Measurements from ENCODE around the gene MPV17L2. TPM values are rescaled to one million over a fixed set of nuclear protein-coding genes. Genes with fewer than 3 reads are reported as not detected.
"Not testable (repeated sequence)": the region's sequence is repeated elsewhere in the genome, so short reads cannot be mapped to it uniquely, and the experiment has no call there.

The MPV17L2 gene
- total RNA-seq, 2 experiments from 2014 or later: 8.5 to 9.6 TPM

- no peaks in the 10 kb centered on the region for H3K27me3 Mint-ChIP-seq
- TF ChIP-seq CTCF (IDR thresholded peaks at IDR 0.05): no peak
- intact Hi-C loops (cut with micrococcal nuclease): loop anchor here (10.0 kb wide), 1 partner anchor 151 kb away; the partner anchor contains the start of gene ARRDC2
- ChIA-PET CTCF (interaction anchor here (0.8 to 2.4 kb wide), 2 partner anchors 43 to 98 kb away, joined by 3 to 6 read pairs; no protein-coding TSS in a partner anchor), POLR2A (no interaction called here)
- no peaks in the 10 kb centered on the region for H3K9me3 Mint-ChIP-seq
- peaks cover 23% of the 10 kb centered on the region for H3K4me1 Mint-ChIP-seq (ENCODE audit: low read depth)
- ATAC-seq (no peak), DNase-seq (no peak)
- H3K36me3 Mint-ChIP-seq (ENCODE audit: low read depth): peaks cover 11% of the 10 kb centered on the region
- H3K27ac Mint-ChIP-seq: peak overlapping the region; percentile 46
- no peak overlapping the region for H3K4me3 Mint-ChIP-seq
These were observed 36.8 kb upstream of the MPV17L2 start for GRCh38 chr19:18156268-18156667.

GRCh38 chr19:18156841-18157464, 36.1 kb upstream of the MPV17L2 start:
- Mint-ChIP-seq H3K27ac (no peak overlapping the region), H3K4me1 (ENCODE audit: low read depth) (peaks cover 21% of the 10 kb centered on the region), H3K4me3 (no peak overlapping the region), H3K9me3 (no peaks in the 10 kb centered on the region), H3K36me3 (ENCODE audit: low read depth) (peaks cover 11% of the 10 kb centered on the region), H3K27me3 (no peaks in the 10 kb centered on the region)
- ATAC-seq: no peak
- POLR2A ChIA-PET: interaction anchor here (0.9 kb wide), 1 partner anchor 8 kb away, joined by 4 read pairs; no protein-coding TSS in a partner anchor
- TF ChIP-seq CTCF (IDR thresholded peaks at IDR 0.05): no peak
- DNase-seq: no peak
- intact Hi-C loops (cut with micrococcal nuclease): loop anchor here (10.0 kb wide), 1 partner anchor 152 kb away; the partner anchor contains the start of gene ARRDC2
- CTCF ChIA-PET: interaction anchor here (2.4 kb wide), 1 partner anchor 44 kb away, joined by 6 read pairs; no protein-coding TSS in a partner anchor

- TF ChIP-seq CTCF (IDR thresholded peaks at IDR 0.05): no peak
- H3K9me3 Mint-ChIP-seq: no peaks in the 10 kb centered on the region
- no peak overlapping the region for H3K27ac Mint-ChIP-seq
- H3K27me3 Mint-ChIP-seq: no peaks in the 10 kb centered on the region
- no peak overlapping the region for H3K4me3 Mint-ChIP-seq
- peaks cover 20% of the 10 kb centered on the region for H3K4me1 Mint-ChIP-seq (ENCODE audit: low read depth)
- CTCF ChIA-PET: no interaction called here
- H3K36me3 Mint-ChIP-seq (ENCODE audit: low read depth): peaks cover 11% of the 10 kb centered on the region
- DNase-seq: no peak
- intact Hi-C loops (cut with micrococcal nuclease): loop anchor here (10.0 kb wide), 1 partner anchor 153 kb away; the partner anchor contains the start of gene ARRDC2
- POLR2A ChIA-PET: interaction anchor here (0.9 kb wide), 1 partner anchor 9 kb away, joined by 4 read pairs; no protein-coding TSS in a partner anchor
- no peak for ATAC-seq
These were observed 35.5 kb upstream of the MPV17L2 start for GRCh38 chr19:18157465-18158063.

GRCh38 chr19:18158467-18158866, 34.6 kb upstream of the MPV17L2 start:
- ATAC-seq (no peak), DNase-seq (no peak)
- Mint-ChIP-seq H3K36me3 (ENCODE audit: low read depth) (peaks cover 13% of the 10 kb centered on the region), H3K4me1 (ENCODE audit: low read depth) (peaks cover 20% of the 10 kb centered on the region), H3K27me3 (no peaks in the 10 kb centered on the region), H3K9me3 (no peaks in the 10 kb centered on the region), H3K4me3 (no peak overlapping the region), H3K27ac (no peak overlapping the region)
- ChIA-PET CTCF (no interaction called here), POLR2A (no interaction called here)
- TF ChIP-seq CTCF (IDR thresholded peaks at IDR 0.05): no peak
- intact Hi-C loops (cut with micrococcal nuclease): loop anchor here (10.0 kb wide), 1 partner anchor 154 kb away; the partner anchor contains the start of gene ARRDC2

GRCh38 chr19:18159059-18159616, 33.9 kb upstream of the MPV17L2 start:
- intact Hi-C loops (cut with micrococcal nuclease): loop anchor here (10.0 kb wide), 1 partner anchor 154 kb away; the partner anchor contains the start of gene ARRDC2
- H3K27me3 Mint-ChIP-seq: not testable (repeated sequence)

More at GRCh38 chr19:18159059-18159616, 33.9 kb upstream of the MPV17L2 start:
- H3K4me3 Mint-ChIP-seq, H3K9me3 Mint-ChIP-seq, ATAC-seq, DNase-seq, H3K27ac Mint-ChIP-seq, CTCF ChIA-PET: not testable (repeated sequence)
- POLR2A ChIA-PET: interaction anchor here (0.7 kb wide), 1 partner anchor 46 kb away, joined by 3 read pairs; no protein-coding TSS in a partner anchor
- Mint-ChIP-seq H3K36me3 (ENCODE audit: low read depth) (peaks cover 15% of the 10 kb centered on the region), H3K4me1 (ENCODE audit: low read depth) (peaks cover 16% of the 10 kb centered on the region)

Data from activated CD8-positive, alpha-beta T cell treated with anti-CD3 and anti-CD28 coated beads for 36 hours (primary cell).